GM18505 (cell line): ENCODE results near the gene MYCL.

Experiments used
- ATAC-seq: cut with Tn5 transposase; IDR thresholded peaks from one replicate; pipeline ENCODE4 v1.9.1; 2021; ENCODE audit not compliant: unreplicated experiment
- POLR2A ChIP-seq: IDR thresholded peaks from 4 replicates; pipeline ENCODE4 v1.6.1; 2011; ENCODE audit warnings: borderline replicate concordance; ENCODE audit not compliant: insufficient read depth, insufficient read length; ENCODE audit errors: extremely low read depth

The MYCL gene, protein sequence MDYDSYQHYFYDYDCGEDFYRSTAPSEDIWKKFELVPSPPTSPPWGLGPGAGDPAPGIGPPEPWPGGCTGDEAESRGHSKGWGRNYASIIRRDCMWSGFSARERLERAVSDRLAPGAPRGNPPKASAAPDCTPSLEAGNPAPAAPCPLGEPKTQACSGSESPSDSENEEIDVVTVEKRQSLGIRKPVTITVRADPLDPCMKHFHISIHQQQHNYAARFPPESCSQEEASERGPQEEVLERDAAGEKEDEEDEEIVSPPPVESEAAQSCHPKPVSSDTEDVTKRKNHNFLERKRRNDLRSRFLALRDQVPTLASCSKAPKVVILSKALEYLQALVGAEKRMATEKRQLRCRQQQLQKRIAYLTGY

DNA sequence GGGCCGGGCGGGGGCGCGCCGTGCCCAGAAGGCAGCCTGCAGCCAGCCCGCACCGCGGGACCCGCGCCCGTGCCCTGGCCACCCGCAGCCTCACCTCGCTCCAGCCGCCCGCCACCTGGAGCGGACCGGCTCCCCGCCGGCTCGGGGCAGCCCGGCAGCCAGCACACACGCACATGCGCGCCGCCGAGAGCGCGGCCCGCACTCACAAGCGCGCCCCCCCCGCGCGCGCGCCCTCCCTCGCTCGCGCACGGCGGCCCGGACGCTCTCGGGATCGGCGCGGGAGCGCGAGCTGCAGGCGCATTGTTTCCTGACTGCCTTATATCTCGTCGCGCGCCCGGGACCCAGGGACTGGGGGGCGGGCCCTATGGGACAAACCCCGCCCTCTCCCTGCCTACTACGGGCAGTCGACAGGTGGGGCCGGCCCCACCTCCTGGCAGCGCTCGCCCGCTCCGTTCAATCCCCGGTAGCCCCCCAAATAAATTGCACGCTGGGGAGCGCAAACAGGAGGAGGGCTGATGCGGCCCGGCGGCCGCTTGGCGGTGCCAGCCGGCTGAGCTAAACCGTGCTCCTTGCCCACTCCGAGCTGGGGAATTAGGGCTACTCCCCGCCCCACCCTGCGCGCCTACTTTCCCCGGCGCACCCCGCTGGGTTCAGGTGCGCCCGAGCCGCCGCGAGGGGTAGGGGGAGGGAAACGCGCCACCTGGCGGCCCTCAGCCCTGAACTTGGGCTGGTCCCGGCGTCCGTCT, at the start of gene MYCL:
MYCL (minus strand) TSS at position 204 of the 746 bp plus-strand sequence. CDS start 483 bp downstream, outside the sequence.
- TF ChIP-seq POLR2A: peak; percentile 45
- ATAC-seq: peak; percentile 63

DNA sequence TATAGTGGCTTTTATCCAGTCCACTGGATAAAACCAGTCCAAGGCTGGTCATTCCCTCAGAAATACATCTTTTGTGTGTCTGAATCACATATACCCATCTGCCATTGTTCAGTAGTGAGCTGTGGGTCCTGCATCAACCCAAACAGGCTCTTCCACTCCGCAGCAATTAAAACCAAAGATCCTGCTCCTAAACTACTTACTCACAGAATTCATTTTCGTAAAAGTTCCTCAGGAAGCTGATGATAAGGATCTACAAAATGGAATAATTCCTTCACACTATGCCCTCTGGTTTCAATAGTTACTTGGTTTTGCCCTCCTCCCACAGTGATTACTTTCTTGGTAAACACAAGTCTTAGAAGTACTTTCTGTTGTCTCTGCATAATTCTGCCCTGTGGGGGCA, 48.2 kb upstream of the MYCL start:
- no peak for ATAC-seq
- TF ChIP-seq POLR2A: no peak

DNA sequence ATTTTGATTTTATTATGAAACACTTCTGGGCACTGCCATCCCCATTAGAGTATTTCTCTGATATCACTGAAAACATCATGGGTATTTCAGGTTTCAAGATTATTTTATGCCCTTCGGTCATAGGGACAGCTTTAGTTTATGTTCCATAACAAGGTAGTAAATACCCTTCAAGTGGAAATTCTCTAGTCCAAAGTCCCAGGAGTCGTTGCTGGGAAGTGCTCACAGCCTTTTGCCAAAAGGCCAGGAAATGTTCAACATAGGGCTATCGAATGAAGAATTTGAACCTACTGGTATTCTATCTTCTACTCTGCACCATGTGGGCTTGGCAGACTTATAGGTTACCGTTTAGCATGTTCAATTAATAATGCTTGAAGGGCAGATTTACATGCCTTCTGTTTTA, 45.5 kb upstream of the MYCL start:
- ATAC-seq: no peak
- no peak for TF ChIP-seq POLR2A

DNA sequence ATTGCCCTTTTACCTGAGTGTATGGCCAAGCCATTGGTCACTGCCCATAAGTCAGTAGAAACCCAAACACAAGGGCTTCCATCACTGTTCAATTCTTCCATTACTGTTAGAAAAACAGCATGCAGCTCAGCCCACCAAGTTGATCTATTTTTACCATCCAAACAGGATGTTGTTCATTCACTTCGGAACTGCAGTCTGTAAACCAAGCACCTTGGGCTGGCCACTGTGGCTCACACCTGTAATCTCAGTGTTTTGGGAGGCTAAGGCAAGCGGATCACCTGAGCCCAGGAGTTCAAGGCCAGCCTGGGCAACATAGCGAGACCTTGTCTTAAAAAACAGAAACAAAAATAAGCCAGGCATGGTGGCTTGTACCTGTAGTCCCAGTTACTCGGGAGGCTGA, 44.5 kb upstream of the MYCL start:
- no peak for ATAC-seq
- no peak for TF ChIP-seq POLR2A

DNA sequence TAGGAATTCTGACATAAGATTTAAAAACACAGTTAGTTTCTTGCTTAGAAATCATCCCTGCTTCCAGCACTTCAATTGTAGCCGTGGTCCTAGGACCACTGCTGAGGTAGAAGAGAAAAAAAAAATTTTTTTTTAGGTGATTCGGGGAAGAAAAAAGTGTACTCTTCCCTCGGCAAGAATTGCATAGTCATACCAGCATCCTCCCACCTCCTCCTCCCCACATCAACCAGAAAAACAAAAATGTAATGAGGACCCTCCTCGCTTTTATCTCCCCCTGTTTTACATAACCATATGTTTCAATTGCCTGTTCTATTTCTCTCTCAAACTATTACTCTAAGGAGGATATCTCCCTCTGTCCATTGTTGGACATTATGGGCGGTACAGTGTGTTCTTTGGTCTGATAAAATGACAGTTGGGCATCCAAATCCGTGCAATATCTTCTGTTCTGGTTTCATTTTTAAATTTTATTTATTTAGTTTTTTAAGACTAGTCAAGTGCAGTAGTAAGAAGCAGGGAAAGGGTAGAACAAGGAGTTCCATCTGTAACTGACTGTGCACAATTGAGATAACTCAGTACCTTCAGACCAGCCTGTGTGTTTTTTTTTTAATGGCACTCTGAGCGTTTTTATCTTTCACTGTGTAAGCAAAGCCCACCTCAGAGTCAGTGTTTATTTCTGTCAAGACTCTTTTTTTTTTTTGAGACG, 42.8 kb upstream of the MYCL start:
- TF ChIP-seq POLR2A: no peak
- no peak for ATAC-seq

DNA sequence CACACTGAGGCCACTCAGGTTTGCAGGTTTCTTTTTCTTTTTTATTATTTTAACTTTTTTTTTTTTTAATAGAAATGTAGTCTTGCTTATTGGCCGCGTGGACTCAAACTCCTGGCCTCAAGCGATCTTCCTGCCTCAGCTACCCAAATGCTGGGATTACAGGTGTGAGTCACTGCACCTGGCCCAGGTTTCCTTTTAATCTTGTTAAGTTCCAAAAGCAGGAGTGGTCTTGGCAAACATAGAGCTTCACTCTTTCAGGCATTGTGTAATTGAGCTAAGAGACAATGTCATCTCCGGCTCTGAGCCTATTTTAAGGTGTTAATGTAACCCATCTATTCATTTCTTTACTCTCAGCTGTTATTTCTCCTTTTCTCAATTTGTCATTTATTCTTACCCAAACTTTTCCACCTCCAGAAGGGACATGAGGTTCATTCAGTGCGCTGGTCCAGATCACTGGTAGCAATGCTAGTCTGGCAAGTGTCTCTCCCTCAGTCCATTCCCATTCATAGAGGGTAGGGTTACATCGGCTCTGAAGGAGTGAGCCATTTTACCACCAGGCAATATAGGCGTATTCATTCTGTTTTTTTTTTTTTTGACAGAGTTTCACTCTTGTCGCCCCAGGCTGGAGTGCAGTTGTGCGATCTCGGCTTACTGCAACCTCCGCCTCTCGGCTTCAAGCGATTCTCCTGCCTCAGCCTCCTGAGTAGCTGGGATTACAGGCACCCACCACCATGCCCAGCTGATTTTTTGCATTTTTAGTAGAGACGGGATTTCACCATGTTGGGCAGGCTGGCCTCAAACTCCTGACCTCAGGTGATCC, 42.0 kb upstream of the MYCL start:
- no peak for TF ChIP-seq POLR2A
- no peak for ATAC-seq

DNA sequence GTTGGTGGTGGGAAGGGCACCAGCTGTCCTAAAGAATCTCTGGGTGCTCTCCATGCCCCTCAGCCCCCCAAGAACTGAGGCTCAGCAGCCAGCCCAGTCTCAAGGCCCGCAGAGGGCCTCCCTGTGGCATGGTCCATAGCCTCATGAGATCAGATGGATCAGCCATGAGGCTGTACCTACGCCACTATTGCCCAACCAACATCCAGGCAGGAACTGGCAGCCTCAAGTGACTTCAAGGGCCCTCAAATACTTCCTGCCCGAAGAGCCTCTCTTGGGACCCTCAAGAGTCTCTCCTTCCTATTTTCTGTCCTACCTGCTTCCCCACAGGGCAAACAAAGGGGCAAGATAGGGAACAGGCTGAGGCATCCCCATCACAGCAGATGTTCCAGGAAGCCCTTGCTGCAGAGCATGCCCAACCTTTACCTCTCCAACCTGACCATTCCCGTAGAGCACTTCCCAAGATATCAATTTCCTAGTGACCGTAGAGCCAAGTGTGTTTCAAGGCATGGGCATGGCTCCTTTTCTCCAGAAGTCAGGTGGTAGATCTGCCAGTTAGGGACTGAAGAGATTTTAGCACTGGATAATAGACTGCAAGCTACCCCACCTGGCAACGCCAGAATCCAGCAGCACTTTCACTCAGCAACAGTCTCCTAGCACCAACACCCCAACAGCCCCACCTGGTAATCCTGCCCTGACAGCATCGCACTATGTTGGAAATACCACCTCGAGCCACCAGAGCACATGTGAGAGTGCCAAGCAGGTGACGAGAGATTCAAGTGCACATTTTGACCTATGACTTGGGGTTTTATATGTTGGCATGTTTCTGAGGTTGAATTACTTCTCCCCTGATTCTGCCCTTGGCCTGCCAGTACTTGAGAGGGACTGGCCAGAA, 39.5 kb upstream of the MYCL start:
- no peak for TF ChIP-seq POLR2A
- ATAC-seq: no peak

DNA sequence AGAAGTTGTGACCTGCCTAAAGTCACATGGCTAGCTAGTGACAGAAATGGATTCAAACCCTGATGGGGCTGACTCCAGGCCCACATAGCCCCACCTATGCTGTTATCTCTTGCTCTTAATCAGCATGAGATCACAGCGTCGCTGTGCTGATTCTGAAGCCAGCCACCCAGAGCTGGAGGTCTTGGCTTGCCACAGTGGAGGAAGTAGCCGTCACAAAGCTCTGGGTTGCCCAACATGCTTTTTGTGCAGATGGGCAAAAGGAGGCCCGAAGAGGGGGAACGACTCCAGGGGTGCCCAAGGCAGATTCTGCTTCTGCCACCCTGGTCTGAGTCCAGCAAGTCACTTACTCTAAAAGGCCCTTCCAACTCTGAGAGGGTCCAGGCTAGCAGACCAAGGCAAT, 38.5 kb upstream of the MYCL start:
- TF ChIP-seq POLR2A: no peak
- no peak for ATAC-seq

DNA sequence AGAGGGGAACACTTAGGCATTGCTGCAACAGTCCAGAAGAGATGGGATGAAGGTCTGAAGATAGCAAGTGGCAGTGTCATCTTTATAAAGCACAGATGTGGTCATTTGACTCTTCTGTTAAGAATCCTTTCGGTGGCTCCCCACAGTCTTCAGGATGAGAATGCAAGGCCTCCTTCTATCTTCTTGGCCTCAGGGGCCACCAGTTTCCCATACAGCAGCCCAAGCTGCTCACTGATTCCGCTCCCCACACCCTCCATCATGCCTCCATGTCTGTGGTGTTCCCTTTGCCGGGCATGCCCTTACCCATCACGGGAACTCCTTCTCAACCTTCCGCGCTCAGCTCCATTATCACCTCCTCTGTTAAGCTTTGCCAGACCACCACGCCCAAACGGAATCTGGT, 37.1 kb upstream of the MYCL start:
- no peak for ATAC-seq
- TF ChIP-seq POLR2A: no peak

DNA sequence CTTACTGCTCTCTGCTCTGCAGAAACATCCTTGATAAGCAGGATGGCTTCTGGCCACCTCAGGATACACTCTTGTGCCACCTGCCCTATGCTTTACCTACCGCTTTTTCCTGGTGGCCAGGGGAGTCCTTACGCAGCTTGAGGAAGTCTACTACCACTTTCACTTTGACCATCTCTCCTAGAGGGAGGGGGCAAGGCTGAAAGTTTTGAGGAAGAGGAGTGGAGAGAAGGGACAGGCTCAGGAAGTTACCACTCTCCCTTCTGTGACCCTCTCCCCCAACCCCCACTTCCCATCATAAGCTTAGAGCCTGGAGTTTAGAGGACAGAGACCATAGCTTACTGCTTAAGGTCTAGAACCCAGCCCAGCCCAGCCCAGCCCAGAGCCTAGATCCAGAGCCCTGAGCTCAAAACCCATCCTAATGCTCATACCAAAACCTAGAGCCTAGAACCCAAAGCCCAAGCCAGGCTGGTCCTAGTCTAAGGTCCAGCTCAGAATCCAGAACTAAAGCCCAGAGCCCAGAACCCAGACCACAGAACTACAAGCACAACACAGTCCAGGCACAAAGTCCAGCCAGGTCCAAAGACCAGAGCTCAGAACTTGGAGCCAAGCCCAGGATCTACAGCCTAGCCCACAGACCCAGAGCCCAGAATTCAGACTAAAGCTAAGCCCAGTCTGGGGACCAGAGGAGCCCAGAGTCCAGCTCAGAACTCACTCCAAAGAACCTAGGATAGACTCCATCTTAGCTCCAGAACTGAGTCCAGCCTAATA, 35.2 kb upstream of the MYCL start:
- no peak for TF ChIP-seq POLR2A

DNA sequence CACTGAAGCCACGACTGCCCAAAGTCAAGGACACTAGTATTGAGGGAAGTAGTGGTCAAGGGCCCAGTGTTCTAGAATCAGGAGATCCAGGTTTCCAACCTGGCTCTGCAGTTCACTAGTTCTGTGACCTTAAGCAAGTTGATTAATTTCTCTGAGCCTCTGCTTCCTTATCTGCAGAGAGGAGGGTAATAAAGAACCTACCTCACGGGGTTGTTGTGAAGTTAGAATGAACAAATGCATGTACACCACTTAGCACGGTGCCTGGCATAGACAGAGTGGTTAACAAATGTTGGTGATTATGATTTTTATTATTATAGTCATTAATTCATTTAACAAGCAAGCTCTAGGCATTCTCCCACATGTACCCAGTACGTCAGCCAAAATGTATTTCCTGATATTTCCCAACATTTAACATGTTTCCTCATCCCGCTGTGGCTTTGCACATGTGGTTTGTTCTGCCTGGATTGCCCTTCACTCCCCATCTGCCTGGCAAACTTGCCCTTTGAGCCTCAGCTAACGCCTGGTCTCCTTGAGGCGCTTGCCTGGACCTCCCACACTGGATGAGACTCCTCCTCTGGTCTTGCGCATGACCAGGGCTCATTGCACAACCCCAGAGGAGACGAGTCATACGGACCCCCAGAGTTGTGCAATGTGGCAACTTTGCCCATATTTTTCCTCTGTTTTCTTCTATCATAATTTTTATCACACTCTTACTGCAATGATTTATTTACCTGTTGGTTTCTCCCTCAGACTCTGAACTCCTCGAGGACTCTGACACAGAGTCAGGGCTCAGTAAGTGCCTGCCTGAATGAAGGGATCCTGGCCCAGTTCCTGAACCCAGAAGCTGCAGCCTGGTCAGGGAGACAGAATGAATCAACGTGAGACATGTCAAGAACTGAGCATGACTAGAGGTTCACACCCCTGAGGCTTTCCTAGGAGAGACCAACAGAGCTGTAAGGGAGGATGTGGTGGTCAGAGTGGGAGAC, 32.5 kb upstream of the MYCL start:
- ATAC-seq: no peak
- TF ChIP-seq POLR2A: no peak

More for the DNA sequence above, 35.2 kb upstream of the MYCL start:
- ATAC-seq: no peak
